Upper lobe of left lung (tissue), 6 donors: ENCODE results near the gene TPST2. TPM values are rescaled to one million over a fixed set of nuclear protein-coding genes. Genes with fewer than 3 reads are reported as not detected.

Experiments
- ATAC-seq, 2 donors: fragments of 200-7000 bp; cut with Tn5 transposase; one replicate each; pipeline ENCODE4 v1.9.1; 2022; ENCODE audit warnings: mild to moderate bottlenecking in 2 of 2, moderate library complexity in 2 of 2; ENCODE audit not compliant: low FRiP score in 2 of 2
- DNase-seq, 2 donors: peaks; one replicate each; pipeline ENCODE4 v3.0.0-alpha.2; 2019 to 2020
- H3K27ac ChIP-seq, 4 donors: fragments of 200-600 bp; sonication (generic); one replicate each; pipeline ENCODE4 v1.5.1; 2016 to 2019
- H3K27me3 ChIP-seq, 4 donors: fragments of 200-600 bp; sonication (generic); one replicate each; pipeline ENCODE4 v1.5.1; 2017 to 2019
- H3K36me3 ChIP-seq, 4 donors: fragments of 200-600 bp; sonication (generic); one replicate each; pipeline ENCODE4 v1.5.1; 2016 to 2019
- H3K4me1 ChIP-seq, 4 donors: fragments of 200-600 bp; sonication (generic); one replicate each; pipeline ENCODE4 v1.5.1; 2018 to 2019
- H3K4me3 ChIP-seq, 4 donors: fragments of 200-600 bp; sonication (generic); one replicate each; pipeline ENCODE4 v1.5.1; 2017 to 2019; ENCODE audit warnings: mild to moderate bottlenecking in 2 of 4, moderate library complexity in 1 of 4
- H3K9me3 ChIP-seq, 4 donors: fragments of 200-600 bp; sonication (generic); one replicate each; pipeline ENCODE4 v1.5.1; 2018 to 2019
- CTCF ChIP-seq, 6 experiments: fragments of 450-650 bp in 4 of 6; fragments of 200-600 bp in 2 of 6; sonication (generic) in 2 of 6; IDR thresholded peaks; one replicate each; pipeline ENCODE4 v1.5.1; 2016 to 2019; ENCODE audit warnings: antibody characterized with exemption in 6 of 6
- EP300 ChIP-seq, 4 donors: sonication (generic); formaldehyde crosslinking; IDR thresholded peaks; one replicate each; pipeline ENCODE4 v1.5.1; 2017; ENCODE audit warnings: antibody characterized with exemption in 4 of 4, control low read depth in 2 of 4
- POLR2A ChIP-seq, 4 donors: fragments of 450-650 bp; IDR thresholded peaks; one replicate each; pipeline ENCODE4 v1.5.1; 2016 to 2017; ENCODE audit warnings: antibody characterized with exemption in 4 of 4, mild to moderate bottlenecking in 2 of 4
- POLR2AphosphoS5 ChIP-seq, 2 donors: sonication (generic); formaldehyde crosslinking; IDR thresholded peaks; one replicate each; pipeline ENCODE4 v1.5.1; 2017; ENCODE audit warnings: antibody characterized with exemption in 2 of 2
- WGBS, 2 donors: methylation state at CpG; one replicate each; pipeline ENCODE4 v1.1.5; 2017 to 2018; 5-methylcytosine and 5-hydroxymethylcytosine counted together
- total RNA-seq, 6 donors: library from RNA; depleted of rRNA in 4 of 6; stranded (reverse); fragments of >200 nt in 4 of 6; gene quantifications; one replicate each; pipeline versions ENCODE4 v1.1.0 to v1.2.1, GENCODE V29; 2016 to 2021
- donor health status: DM: no; HTN: no; CAD: no; lungs with moderate emphysema.
- donor health status: DM: no; HTN: yes; CAD: no; lungs with severe emphysema.

The TPST2 gene
- total RNA-seq, 6 donors from 2014 or later, result 50.5 to 253 (median 95.8) TPM

- TF ChIP-seq POLR2A (IDR thresholded peaks at IDR 0.05) (no peak), EP300 (IDR thresholded peaks at IDR 0.05) (no peak), CTCF (IDR thresholded peaks at IDR 0.05) (no peak), POLR2AphosphoS5 (IDR thresholded peaks at IDR 0.05) (no peak)
- H3K27me3 ChIP-seq, result no peaks in the 10 kb centered on the region
- H3K36me3 ChIP-seq, result no peaks in the 10 kb centered on the region
- 60 to 61% methylated on average over 11 to 12 of the region's 12 CpGs for WGBS, 2 donors
- no peaks in the 10 kb centered on the region for H3K9me3 ChIP-seq
- H3K4me1 ChIP-seq, result no peaks in the 10 kb centered on the region
- DNase-seq (no peak), ATAC-seq (peak in 1 of 2 donors; percentile 42)
- no peak overlapping the region for H3K4me3 ChIP-seq
- H3K27ac ChIP-seq, result no peak overlapping the region
Observed at GRCh38 chr22:26610072-26610958, 20.4 kb upstream of the TPST2 start.

GRCh38 chr22:26609287-26609686 lies 19.4 kb upstream of the TPST2 start:
- ATAC-seq (no peak), DNase-seq (no peak)
- TF ChIP-seq EP300 (IDR thresholded peaks at IDR 0.05) (no peak), POLR2A (IDR thresholded peaks at IDR 0.05) (no peak), POLR2AphosphoS5 (IDR thresholded peaks at IDR 0.05) (no peak), CTCF (IDR thresholded peaks at IDR 0.05) (no peak)
- H3K27ac ChIP-seq, result no peak overlapping the region
- no peaks in the 10 kb centered on the region for H3K4me1 ChIP-seq
- H3K9me3 ChIP-seq, result no peaks in the 10 kb centered on the region
- H3K4me3 ChIP-seq, result no peak overlapping the region
- WGBS, 2 donors, result 80 to 88% methylated on average over 2 of the region's 2 CpGs
- no peaks in the 10 kb centered on the region for H3K36me3 ChIP-seq
- no peaks in the 10 kb centered on the region for H3K27me3 ChIP-seq

GRCh38 chr22:26608129-26608528 lies 18.2 kb upstream of the TPST2 start:
- no peak for ATAC-seq
- TF ChIP-seq CTCF (IDR thresholded peaks at IDR 0.05) (no peak), POLR2A (IDR thresholded peaks at IDR 0.05) (no peak), POLR2AphosphoS5 (IDR thresholded peaks at IDR 0.05) (no peak), EP300 (IDR thresholded peaks at IDR 0.05) (no peak)

GRCh38 chr22:26606611-26607010 lies 16.7 kb upstream of the TPST2 start:
- DNase-seq (no peak), ATAC-seq (no peak)
- H3K27me3 ChIP-seq, result no peaks in the 10 kb centered on the region
- WGBS, 2 donors, result 90 to 93% methylated on average over 4 of the region's 4 CpGs
- TF ChIP-seq CTCF (IDR thresholded peaks at IDR 0.05), result no peak
- no peak for TF ChIP-seq POLR2A (IDR thresholded peaks at IDR 0.05)
- TF ChIP-seq POLR2AphosphoS5 (IDR thresholded peaks at IDR 0.05), result no peak
- TF ChIP-seq EP300 (IDR thresholded peaks at IDR 0.05), result no peak
- H3K4me3 ChIP-seq, result no peak overlapping the region
- H3K9me3 ChIP-seq, result no peaks in the 10 kb centered on the region
- no peaks in the 10 kb centered on the region for H3K36me3 ChIP-seq
- H3K27ac ChIP-seq, result no peak overlapping the region
- no peaks in the 10 kb centered on the region for H3K4me1 ChIP-seq

More at GRCh38 chr22:26608129-26608528, 18.2 kb upstream of the TPST2 start:
- DNase-seq, result no peak
- 57 to 65% methylated on average over 2 of the region's 2 CpGs for WGBS, 2 donors
- H3K27ac ChIP-seq, result no peak overlapping the region
- H3K27me3 ChIP-seq, result no peaks in the 10 kb centered on the region
- no peaks in the 10 kb centered on the region for H3K9me3 ChIP-seq
- H3K4me1 ChIP-seq, result no peaks in the 10 kb centered on the region
- no peak overlapping the region for H3K4me3 ChIP-seq
- H3K36me3 ChIP-seq, result no peaks in the 10 kb centered on the region
